ENCODE data around the gene TULP1.
"Not testable (repeated sequence)": the region's sequence is repeated elsewhere in the genome, so short reads cannot be mapped to it uniquely, and the experiment has no call there.

The TULP1 gene

DNA sequence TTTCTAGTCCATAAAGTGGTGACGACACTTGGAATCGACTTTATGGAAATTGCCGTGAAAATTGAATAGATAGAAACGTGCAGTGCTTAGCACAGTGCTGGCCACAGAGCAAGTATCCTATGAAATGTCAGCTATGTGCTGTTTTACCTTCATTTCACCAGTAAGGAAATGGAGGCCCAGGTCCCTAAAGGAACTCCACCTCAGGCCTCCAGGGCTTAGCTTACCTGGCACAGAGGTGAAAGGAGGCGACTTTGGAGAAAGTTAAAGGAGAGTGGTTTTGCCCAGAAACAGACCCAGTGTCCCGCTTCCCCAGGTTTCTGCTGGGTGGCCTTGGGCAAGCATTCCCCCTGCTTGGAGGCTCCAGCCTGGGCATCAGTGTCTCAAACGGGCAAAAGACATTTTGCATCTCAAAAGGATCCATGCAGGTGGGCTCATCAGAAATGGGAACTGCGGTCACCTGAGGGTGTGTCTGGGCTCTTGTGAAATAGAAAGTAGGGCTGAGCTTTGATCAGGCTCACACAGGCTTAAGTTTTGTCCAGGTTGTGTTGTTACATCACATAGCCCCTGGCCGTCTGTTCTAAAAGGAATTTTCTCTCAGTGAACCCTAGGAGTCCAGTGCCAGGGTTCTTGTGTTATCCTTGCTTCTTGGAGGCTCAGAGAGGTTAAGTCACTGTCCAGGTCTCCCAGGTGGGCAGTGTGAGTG is 6.8 kb upstream of the TULP1 start:
- H3K27ac ChIP-seq = no peak overlapping the region
- no peak for TF ChIP-seq CTCF (IDR thresholded peaks at IDR 0.05)
- no peak overlapping the region for H3K4me3 ChIP-seq (ENCODE audit: low read depth in 1 of 2, low read length in 1 of 2)
- H3K27me3 ChIP-seq = peaks cover 4% of the 10 kb centered on the region
- H3K9me3 ChIP-seq = no peaks in the 10 kb centered on the region
- H3K4me1 ChIP-seq (ENCODE audit: control insufficient read depth in 1 of 2, insufficient read depth in 1 of 2, low read depth in 1 of 2, low read length in 1 of 2) = peaks cover 6 to 10% of the 10 kb centered on the region in 2 experiments
- H3K36me3 ChIP-seq = no peaks in the 10 kb centered on the region

DNA sequence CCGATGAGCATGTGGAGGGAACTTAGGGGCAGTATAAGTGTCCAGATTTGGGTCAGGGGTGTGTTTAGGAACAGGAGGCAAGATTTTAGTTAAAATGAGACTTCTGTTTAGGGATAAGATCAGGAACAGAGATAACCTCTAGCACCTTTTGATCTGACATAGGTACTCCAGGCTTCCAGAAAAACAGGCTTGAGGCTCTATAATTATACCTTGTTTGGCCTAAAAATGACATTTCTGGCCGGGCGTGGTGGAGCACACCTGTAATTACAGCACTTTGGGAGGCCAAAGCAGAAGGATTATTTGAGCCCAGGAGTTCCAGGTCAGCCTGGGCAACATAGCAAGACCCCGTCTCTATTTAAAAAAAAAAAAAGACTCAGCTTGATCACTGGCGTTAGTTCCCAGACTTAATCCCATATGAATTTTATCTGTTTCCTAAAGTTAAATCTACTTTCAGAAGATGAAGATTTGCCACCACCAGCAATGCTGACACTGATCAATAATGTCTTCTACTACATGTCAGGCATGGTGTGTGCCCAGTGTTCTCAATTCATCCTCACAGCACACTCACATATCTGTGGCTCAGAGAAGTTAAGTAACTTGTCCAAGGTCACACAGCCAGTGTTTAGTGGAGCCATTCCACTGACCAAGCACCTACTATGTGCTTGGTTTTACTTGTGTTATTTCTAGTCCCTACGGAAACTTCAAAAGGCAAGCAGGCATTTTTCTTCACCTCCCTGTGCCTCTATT is 6.0 kb upstream of the TULP1 start:
- H3K4me1 ChIP-seq (ENCODE audit: control insufficient read depth in 1 of 2, insufficient read depth in 1 of 2, low read depth in 1 of 2, low read length in 1 of 2) = peaks cover 6 to 10% of the 10 kb centered on the region in 2 experiments
- no peak overlapping the region for H3K27ac ChIP-seq
- H3K9me3 ChIP-seq = no peaks in the 10 kb centered on the region
- H3K36me3 ChIP-seq = no peaks in the 10 kb centered on the region
- H3K27me3 ChIP-seq = peaks cover 11% of the 10 kb centered on the region
- TF ChIP-seq CTCF (IDR thresholded peaks at IDR 0.05) = no peak
- H3K4me3 ChIP-seq (ENCODE audit: low read depth in 1 of 2, low read length in 1 of 2) = no peak overlapping the region

- not testable (repeated sequence) for H3K36me3 ChIP-seq; H3K4me3 ChIP-seq (ENCODE audit: low read depth in 1 of 2, low read length in 1 of 2); H3K27ac ChIP-seq; H3K4me1 ChIP-seq (ENCODE audit: control insufficient read depth in 1 of 2, insufficient read depth in 1 of 2, low read depth in 1 of 2, low read length in 1 of 2); H3K9me3 ChIP-seq
- peaks cover 17% of the 10 kb centered on the region for H3K27me3 ChIP-seq
Measured at GRCh38 chr6:35517978-35518377, 5.3 kb upstream of the TULP1 start.

DNA sequence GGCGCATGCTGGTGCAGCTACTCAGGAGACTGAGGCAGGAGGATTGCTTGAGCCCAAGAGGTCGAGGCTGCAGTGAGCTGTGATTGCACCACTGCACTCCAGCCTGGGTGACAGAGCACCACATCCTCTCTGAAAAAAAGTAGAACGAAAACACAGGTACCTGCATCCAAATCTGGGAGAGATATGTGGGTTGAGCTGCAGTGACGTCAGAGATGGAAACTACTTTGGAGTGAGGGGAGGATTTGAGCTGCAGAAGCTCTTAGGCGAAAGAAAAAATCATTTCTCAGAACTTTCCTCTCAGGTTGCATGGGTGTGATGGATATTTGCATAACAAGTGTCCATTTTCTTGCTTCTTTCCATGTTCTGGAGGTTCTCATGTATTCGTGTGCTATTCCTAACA is 4.0 kb upstream of the TULP1 start:
- no peak for TF ChIP-seq CTCF (IDR thresholded peaks at IDR 0.05)
- H3K27ac ChIP-seq = no peak overlapping the region
- H3K9me3 ChIP-seq = no peaks in the 10 kb centered on the region
- no peak overlapping the region for H3K4me3 ChIP-seq (ENCODE audit: low read depth in 1 of 2, low read length in 1 of 2)
- no peaks in the 10 kb centered on the region for H3K4me1 ChIP-seq (ENCODE audit: control insufficient read depth in 1 of 2, insufficient read depth in 1 of 2, low read depth in 1 of 2, low read length in 1 of 2)
- no peaks in the 10 kb centered on the region for H3K36me3 ChIP-seq
- H3K27me3 ChIP-seq = peaks cover 29% of the 10 kb centered on the region

GRCh38 chr6:35515939-35516338 is 3.2 kb upstream of the TULP1 start:
- not testable (repeated sequence) for H3K9me3 ChIP-seq; H3K4me1 ChIP-seq (ENCODE audit: control insufficient read depth in 1 of 2, insufficient read depth in 1 of 2, low read depth in 1 of 2, low read length in 1 of 2); H3K27ac ChIP-seq; H3K4me3 ChIP-seq (ENCODE audit: low read depth in 1 of 2, low read length in 1 of 2); H3K36me3 ChIP-seq
- peaks cover 37% of the 10 kb centered on the region for H3K27me3 ChIP-seq

DNA sequence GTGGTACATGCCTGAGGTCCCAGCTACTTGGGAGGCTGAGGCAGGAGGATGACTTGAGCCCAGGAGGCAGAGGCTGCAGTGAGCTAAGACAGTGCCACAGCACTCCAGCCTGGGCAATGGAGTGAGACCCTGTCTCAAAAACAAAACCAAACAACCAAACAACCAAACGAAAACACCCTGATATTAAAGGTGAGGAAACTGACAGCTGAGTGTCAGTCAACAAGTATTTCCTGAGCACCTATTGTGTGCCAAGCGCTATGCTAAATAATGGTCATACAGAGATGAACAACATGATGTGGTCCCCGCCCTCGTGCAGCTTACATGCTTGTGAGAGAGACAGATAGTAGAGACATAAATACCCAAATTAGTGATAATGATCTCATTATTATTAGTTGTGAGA is 1.9 kb upstream of the TULP1 start:
- Histone ChIP-seq H3K9me3 (no peaks in the 10 kb centered on the region), H3K4me3 (ENCODE audit: low read depth in 1 of 2, low read length in 1 of 2) (no peak overlapping the region), H3K4me1 (ENCODE audit: control insufficient read depth in 1 of 2, insufficient read depth in 1 of 2, low read depth in 1 of 2, low read length in 1 of 2) (no peaks in the 10 kb centered on the region), H3K27me3 (peaks cover 51% of the 10 kb centered on the region), H3K27ac (no peak overlapping the region), H3K36me3 (no peaks in the 10 kb centered on the region)
- TF ChIP-seq CTCF (IDR thresholded peaks at IDR 0.05) = no peak

All from neutrophil (primary cell).